T follicular helper cell (primary cell): Measurements from ENCODE around the gene MTREX.

ENCODE experiments used
- DNase-seq: peaks from one replicate; pipeline ENCODE4 v3.0.0-alpha.2; 2020; ENCODE audit warnings: low read depth

Gene MTREX

DNA sequence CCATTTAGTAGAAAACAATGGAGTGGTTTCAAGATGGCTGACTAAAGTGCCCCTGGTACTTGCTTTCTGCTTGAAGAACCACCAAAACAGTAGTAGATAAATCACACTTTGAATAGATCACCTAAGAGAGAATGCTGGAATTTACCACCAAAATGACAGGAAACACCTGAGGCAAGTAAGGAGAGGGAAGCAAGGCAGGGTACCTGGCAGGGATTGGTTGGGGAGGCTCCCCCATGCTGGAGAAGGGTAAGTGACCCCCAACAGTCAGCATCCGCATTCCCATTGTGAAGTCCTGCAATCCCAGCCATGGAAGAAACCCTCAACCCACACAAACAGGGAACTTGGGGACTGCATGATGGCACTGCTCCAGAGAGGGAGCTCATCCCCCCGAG is 121.4 kb downstream of the MTREX start:
- no peak for DNase-seq

DNA sequence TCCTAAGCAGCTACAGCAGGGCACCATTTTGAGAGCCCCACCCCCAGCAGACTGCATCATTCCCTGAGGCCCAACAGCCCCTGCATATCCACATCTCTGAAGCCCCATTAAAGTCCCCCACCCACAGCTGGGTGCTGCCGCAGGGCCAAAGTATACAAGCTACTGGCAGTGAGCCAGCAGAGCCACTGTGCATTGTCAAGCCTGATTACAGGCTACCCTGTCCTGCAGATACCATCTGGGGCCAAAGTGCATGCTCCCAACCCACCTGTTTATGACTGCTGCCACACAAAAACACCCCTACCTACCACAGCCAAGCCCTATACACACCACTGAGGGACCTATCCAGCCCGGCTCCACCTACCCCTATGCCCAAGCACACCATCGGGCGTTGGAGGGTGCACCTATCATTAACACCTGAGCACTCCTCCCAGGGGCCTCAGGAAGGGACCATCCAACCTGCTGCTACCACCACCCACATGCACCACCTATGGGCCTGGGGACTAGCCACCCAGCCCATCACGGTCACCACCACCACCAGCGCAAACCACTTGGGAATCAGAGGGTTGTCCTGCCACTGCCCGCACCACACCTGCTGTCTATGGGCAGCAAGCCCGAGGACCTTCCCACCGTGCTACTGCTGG is 121.9 kb downstream of the MTREX start:
- no peak for DNase-seq

DNA sequence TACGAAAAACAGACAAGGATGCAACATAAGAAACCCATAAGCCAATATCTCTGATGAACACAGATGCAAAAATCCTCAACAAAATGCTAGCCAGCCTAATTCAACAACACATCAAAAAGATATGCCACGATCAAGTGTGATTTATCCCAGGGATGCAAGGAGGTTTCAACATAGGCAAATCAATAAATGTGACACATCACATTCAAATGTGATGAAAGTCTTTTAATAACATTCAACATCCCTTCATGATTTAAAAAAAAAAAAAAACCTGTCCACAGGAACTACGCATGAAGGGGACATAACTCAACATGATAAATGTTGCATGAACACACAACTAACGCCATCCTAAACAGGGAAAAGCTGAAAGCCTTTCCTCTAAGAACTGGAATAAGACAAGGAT is 124.8 kb downstream of the MTREX start:
- no peak for DNase-seq

DNA sequence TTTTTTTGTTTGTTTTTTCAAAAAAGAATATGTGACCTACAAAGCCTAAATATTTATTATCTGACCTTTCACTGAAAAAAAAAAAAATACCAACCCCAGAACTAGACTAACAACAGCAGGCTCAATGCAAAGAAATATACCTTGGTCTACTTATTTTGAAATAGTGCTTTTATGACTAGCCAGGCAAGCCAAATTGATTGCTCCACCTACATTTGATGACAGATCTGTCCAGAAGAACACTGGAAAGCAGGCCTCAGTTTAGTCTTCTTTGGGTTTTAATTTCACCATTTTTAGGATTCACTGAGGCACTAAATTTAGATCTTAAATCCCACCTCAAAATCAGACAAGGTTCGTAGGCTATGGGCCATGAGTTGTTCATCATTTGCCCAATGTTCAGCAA is 129.7 kb downstream of the MTREX start:
- DNase-seq, result no peak

DNA sequence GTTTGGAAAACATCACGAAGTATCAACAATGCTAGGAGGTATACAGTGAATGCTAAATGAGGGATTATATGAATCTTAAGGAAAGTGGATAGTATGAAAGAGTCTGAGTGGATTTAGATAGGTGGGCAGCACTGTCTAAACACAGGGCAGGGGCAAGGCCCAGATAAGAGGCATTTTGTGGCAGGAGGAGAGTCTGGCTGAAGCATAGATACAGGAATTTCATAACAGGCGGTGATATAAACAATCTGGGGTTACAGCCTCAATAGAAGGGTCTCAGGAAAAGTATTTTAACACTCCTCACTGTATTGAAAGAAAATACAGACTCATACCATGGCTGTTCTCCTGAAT is 130.0 kb downstream of the MTREX start:
- no peak for DNase-seq

DNA sequence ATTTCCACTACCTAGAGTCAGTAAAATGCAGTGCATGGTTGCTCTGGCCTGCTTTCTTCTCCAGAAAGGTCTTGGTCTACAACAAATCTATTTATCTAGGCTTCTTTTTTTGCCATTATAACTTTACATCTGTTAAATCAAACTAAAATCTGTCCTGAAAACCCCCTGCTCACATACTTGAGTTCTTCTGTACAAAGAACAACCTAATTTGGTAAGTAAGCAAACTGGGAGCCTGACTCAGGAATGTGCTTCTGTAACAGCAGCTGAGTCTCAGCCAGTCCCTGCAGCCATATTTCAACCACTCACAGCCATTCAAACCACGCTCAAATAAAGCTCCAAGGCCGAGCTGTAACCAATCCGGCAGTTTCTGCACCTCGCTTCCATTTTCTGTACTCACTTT is 131.2 kb downstream of the MTREX start:
- DNase-seq, result no peak

DNA sequence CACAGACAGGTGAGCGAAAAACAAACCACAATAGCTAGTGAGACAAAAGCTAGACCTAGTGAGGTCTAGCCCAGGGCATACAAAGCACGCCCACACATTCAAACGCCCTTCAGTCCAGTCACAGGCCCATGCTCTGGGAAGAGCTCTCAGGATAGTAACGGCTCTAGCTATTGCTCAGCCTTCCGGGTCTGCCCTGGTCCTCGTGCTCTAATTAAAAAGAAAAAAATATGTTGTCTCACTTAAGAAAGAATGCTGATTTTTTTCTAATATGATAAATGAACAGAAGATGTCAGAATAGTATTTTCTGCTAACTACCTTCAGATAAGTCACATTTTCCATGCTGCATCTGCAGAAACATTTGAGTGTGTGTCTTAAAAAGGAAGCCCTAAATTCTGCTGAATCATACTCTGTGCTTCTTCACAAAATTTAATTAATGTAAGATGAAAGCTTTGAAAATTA is 132.4 kb downstream of the MTREX start:
- no peak for DNase-seq

DNA sequence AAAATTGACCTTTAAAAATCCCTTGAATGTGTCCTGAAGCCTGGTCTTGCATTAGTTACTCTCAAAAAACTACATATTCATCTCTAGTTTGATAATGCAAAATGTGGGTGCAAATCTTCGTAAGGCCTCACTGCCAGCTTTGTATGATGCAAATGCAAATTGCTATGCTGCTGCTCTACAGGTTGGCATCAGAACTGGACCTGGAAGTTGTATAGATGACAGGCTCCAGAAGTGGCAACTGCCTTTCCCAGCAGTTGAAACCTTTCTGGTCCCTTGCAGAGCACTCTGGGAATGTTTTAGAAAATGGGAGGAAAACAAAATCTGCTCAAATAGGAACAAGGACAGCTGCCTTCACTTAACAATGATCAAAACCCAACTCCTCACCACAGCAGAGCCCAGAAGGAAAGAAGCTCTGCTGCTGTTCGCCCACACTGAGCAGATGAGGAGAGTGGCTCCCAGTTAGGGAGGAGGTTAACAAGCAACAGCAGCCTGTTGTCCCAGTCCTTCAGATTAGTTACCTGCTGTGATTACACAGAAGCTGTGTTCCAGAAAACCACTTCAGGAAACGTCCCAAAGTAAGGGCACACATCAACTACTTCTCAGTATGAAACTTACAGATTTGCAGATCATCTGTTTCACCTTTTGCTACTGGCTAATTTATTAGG is 133.4 kb downstream of the MTREX start:
- no peak for DNase-seq

DNA sequence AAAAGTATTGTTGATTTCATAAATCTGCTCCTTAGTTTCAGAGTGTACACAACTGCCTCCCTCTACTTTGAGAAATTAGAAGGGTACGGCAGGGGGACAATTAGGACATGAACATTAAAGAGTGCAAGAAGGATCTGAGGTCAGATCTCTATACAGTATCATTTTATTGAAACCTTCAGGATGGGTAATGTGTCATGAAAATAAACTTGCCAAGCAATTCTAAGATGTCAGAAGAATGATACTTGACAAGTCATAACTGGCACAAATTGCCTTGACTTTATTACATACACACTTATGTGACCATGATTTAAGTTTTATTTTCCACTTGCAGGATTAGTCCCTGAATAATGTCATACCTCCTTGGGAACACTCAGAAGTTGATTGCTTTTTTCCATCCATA is 134.2 kb downstream of the MTREX start:
- DNase-seq, result no peak

DNA sequence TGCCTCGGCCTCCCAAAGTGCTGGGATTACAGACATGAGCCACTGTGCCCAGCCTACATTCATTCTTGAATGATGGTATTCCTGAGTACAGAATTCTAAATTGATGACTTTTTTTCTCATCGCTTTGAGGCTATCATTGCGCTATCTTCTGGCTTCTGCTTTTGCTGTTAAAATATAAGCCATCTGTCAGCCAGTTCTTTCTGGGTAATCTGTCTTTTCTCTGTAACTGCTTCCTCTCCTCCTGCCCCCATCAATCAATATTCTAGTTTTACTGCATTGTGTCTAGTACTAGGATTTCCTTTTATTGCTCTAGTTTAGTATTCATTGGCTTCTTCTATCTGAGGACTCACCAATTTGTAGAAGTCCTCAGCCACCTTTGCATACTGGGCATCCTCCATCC is 138.0 kb downstream of the MTREX start:
- DNase-seq, result no peak

DNA sequence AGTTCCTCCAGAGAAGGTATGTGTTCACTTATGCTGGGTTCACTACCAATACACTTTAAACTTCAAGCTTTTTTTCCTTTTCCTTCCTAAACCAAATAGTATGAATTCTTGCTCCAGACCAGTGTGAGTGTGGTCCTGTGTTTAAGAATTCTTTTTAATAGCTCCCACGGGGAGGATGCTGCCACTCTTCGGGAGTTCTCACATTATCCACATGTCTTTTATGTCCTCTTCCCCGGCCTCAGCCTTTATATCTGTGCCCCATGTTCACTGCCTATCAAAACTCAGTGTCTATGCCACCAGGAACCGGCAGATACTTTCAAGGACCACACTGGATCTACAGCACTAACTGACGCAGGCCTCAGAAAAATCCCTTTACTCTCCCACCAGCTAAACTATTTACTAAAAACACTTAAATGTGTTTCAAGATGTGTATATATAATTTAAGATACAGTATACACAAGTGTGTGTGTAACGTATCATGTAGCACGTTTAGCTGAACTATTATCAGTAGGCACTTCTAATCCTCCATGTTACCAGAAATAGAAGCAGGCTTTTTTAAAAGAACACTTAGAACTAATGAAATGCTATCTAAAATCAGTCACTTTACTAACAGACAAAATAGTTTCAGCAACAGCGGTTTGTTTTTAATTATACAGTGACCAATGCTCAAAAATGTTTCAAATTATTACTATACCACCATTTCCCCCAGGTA is 139.0 kb downstream of the MTREX start:
- DNase-seq, result no peak

DNA sequence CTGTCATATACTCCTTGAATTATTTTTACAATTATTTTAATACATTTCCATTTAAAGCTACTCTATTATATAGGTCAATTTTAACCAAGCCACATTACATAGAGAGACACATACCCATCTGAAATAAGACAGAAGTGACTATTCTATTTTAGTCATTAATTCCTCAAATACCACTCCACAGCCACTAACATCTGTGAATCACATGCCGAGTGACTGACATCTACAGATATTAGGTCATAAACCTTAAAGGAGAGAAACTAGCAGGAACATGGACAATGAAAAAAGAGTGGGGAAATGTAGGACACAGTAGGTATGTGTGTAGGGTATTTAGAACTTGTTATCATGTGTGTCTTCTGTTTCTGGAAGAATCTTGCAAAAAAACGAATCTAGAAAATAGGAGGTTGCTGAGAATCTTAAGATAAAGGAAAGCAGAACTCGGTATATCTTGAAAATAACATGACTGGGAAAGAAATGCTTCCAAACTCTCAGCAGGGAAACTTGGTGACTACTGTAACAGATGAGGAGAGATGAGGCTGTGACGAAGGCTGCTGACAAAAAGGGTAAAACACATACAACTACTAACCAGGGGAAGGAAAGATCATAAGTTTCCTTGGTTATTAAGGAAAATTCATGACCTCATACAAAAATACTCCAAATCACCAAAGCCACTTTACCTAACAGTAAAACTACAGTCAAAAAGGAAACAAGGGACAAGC is 142.4 kb downstream of the MTREX start:
- DNase-seq, result no peak

DNA sequence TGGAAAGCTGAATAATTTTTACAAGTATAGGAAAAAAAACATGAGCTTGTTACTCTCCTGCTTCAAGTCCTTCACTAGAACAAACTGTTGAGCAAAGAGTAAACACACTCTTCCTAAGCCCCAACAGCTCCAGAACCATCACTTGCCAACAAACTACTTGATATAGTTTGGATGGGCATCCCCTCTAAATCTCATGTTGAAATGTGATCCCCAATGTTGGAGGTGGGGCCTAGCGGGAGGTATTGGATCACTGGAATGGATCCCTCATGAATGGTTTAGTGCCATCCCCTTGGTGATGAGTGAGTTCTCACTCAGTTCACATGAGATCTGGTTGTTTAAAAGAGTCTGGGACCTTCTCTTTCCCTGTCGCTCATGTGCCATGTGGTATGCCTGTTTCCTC is 144.2 kb downstream of the MTREX start:
- DNase-seq, result no peak

DNA sequence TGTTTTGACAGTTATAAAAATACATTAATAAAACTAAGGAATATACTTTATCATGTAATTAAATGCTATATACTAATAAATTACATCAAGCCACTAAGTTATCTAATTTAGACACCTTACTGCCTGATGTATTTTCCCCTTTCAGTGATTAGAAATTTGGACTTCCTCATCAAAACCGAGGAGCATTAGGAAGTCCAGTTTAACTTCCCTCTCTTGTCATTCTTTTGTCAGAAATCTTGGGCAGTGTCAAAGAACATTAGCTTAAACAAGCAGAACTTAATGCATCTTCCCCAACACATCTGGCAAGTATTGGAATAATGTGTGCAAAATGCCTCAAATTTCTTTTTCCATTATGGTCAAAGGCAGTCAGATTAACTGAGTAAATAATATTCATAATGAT is 145.4 kb downstream of the MTREX start:
- DNase-seq, result no peak

DNA sequence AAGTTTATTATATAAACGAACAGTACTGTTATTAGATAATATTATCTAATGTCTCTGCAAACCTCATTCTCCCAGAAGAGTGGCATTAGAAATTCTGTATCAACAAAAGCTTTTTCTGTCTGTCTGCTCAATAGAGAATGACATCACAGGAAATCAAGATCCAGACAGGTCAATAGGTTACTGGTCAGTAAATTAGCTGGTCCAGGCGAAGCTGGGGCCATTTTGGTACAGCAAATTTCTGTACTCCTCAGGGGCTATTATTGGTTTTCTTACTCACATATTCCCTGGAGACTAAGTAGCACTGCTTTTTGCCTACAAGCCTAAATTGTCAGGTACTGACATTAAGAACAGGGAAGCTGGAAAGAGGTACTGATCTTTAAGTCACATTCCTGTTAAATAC is 146.5 kb downstream of the MTREX start:
- DNase-seq, result no peak

DNA sequence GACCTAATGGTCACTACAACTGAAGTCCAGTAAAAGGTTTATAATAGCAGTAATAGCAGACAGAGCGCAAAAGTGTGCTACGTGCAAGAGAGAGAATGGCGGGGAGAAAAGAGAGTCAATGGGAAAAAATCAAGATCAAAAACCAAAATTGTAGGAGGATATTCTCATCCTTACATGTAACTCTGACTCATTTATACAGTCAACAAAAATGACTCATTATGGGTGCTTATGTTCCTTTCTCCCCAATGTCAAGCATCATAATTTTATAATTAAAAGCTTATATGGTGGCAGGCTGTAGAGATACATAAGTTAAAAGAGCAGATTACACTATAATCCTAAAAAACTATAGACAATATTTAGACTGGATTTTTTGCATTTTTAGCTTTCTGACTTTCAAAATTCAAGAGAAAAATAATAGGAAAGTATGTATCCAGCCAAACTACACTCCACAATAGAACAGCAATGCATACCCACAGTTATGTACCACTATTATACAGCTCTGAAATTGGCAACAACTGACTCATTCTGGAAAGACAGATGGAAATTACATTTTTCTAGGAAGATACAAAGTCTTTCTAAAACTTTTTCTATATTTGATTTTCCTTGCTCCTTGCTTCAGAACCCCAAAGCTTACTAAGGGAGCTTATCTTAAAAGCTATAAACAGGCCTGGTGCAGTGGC is 148.6 kb downstream of the MTREX start:
- DNase-seq, result no peak

DNA sequence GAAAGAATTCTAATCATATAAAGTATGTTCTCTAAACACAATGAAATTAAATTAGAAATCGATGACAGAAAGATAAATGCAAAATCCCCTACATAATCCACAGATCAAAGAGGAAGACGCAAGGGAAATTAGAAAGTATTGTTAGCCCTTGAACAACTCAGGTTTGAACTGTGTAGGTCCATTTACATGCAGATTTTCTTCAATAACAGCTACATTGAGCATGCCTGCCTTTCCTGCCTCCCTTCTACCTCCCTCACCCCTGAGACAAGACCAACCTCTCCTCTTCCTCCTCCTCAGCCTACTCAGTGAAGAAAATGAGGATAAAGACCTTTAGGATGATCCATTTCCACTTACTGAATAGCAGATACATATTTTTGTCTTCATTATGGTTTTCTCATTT is 151.8 kb downstream of the MTREX start:
- DNase-seq, result no peak

DNA sequence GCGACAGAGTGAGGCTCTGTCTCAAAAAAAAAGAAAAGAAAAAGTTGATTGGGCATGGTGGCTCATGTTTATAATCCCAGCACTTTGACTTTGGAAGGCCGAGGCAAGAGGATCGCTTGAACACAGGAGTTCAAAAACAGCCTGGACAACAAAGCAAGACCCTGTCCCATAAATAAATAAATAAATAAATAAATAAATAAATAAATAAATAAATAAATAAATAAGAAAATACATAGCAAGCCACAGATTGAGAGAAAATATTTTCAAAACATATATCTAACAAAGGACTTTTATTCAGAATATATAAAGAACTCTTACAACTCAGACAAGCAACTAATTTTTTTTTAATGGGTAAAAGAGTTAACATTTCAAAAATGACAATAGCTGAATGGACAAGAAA is 155.8 kb downstream of the MTREX start:
- DNase-seq, result no peak

DNA sequence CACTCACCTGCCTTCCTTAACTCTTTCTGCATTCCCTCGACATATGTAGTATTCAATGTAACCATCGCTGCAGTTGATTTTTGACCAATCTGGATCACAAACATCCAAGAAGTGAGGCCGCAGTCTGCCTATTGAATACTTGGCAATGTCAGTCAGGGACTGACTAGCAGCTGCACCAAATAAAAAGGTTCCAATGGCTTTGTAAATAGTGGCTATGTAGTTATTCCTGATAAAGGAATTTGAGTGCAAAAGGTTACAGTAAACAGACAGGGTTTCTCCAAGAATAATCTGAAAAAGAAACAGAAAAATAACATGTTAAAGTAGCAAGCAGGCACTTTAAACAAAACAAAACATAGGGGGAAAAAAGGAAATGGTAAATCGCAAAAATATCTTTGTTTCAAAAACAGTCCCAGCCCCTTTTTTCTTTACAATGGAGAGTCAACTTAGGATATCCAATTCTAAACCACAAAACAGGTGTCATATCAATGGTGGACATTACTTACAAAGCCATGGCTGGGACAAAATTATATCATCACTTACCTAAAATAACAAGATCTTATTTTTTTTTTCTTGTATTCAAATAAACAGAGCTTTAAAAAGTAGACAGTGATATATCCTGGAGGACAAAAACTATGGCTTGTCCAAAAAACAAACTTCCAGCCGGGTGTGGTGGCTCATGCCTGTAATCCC is 160.2 kb downstream of the MTREX start:
- DNase-seq, result no peak

DNA sequence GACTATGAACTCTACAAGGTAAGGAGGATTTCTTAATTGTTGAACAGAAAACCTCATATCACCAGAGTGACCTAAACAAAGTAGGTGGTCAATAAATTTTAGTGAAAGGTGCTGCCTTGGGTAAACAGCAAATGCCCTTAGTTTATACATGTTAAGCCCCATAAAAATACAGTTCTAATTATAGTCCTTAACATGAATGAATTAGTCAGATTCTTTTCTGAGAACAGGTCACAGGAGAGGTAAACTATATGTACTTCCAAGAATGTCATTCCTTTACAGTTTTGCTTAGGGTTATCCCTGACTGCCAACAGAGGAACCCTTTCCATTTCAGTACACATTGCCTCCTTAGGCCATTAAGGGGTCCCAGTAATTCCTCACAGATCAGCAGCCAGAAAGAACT is 162.1 kb downstream of the MTREX start:
- DNase-seq, result no peak

DNA sequence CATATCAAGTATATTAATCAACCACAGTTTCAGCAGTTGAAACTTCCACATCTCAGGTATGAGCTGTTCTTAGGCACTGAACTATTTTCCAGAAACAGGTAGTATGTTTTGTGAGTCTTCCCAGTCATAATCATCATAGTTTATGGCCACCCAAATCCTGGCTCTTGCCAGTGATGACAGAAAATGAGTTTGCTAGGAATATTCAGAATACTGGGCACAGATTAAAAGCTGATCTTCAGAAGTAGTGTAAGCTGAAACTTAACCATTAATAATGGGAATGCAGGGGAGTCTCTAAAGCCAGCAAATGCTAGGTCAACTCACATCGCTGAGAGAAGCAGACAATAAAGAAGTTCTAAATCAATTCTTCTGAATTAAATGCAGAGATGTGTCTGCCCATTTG is 162.5 kb downstream of the MTREX start:
- no peak for DNase-seq

DNA sequence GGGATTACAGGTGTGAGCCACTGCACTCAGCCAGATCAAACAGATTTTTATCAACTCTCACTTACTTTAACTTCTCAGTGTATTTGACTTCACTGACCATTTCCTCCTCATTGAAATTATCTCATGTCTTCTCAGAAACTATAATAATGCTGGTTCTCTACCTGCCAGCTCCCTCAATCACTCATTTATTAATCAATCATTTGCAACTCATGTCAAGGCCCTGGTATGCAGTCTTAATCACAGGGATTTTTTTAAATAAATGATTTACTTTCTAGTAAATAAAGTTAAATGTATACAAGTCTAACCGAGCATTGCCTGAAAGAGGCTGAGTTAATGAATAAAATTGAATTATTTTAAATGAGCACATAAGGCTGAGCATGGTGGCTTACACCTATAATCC is 163.7 kb downstream of the MTREX start:
- no peak for DNase-seq
